Fibroblast of the aortic adventitia (primary cell): Measurements from ENCODE around the gene MCM3AP. TPM values are rescaled to one million over a fixed set of nuclear protein-coding genes. Genes with fewer than 3 reads are reported as not detected.

Source experiments
- DNase-seq: peaks from one replicate; pipeline ENCODE4 v3.0.0-alpha.2; 2010; ENCODE audit warnings: low read depth
- H3K4me3 ChIP-seq: 2 replicates; pipeline ENCODE4 v1.5.1; 2011; ENCODE audit warnings: low read depth, mild to moderate bottlenecking, control low read depth, low read length, moderate library complexity
- total RNA-seq: library from RNA; depleted of rRNA; stranded (reverse); fragments of >200 nt; gene quantifications from 2 replicates; pipeline ENCODE4 v1.2.3, GENCODE V29; 2012; ENCODE audit warnings: low replicate concordance
- TF ChIP-seq, protein P1 (sequence below): IDR thresholded peaks from 2 replicates; pipeline ENCODE4 v1.5.1; 2011; ENCODE audit warnings: mild to moderate bottlenecking, low read length, control low read depth, inconsistent platforms; ENCODE audit not compliant: insufficient read depth

Gene MCM3AP
- total RNA-seq, 1 donor = 66.4 TPM

DNA sequence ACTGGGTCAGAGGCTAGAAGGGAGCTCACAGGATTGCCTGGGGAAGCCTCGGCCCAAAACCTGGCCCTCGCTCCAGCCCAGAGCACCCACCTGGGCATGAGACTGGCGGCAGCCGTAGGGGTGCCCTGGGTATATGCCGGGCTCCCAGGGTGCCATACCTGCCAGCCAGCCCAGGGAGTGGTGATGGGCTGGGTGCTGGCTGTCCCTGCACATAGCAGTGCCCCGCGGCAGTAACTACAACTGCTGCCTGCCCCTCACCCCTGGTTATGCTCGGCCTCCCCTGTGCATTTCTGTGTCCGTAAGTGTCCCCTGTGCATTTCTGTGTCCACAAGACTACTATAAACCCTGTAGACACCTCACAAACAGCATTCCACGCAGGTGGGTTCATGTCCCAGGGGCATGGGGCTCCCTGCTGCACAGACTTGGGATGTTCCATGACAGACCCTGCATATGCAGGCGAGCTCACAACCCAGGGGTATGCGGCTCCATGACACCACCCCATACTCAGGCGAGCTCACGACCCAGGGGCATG lies 95.4 kb downstream of the MCM3AP start:
- no peak for DNase-seq
- TF ChIP-seq, protein P1, sequence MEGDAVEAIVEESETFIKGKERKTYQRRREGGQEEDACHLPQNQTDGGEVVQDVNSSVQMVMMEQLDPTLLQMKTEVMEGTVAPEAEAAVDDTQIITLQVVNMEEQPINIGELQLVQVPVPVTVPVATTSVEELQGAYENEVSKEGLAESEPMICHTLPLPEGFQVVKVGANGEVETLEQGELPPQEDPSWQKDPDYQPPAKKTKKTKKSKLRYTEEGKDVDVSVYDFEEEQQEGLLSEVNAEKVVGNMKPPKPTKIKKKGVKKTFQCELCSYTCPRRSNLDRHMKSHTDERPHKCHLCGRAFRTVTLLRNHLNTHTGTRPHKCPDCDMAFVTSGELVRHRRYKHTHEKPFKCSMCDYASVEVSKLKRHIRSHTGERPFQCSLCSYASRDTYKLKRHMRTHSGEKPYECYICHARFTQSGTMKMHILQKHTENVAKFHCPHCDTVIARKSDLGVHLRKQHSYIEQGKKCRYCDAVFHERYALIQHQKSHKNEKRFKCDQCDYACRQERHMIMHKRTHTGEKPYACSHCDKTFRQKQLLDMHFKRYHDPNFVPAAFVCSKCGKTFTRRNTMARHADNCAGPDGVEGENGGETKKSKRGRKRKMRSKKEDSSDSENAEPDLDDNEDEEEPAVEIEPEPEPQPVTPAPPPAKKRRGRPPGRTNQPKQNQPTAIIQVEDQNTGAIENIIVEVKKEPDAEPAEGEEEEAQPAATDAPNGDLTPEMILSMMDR = no peak
- H3K4me3 ChIP-seq = no peak overlapping the region

DNA sequence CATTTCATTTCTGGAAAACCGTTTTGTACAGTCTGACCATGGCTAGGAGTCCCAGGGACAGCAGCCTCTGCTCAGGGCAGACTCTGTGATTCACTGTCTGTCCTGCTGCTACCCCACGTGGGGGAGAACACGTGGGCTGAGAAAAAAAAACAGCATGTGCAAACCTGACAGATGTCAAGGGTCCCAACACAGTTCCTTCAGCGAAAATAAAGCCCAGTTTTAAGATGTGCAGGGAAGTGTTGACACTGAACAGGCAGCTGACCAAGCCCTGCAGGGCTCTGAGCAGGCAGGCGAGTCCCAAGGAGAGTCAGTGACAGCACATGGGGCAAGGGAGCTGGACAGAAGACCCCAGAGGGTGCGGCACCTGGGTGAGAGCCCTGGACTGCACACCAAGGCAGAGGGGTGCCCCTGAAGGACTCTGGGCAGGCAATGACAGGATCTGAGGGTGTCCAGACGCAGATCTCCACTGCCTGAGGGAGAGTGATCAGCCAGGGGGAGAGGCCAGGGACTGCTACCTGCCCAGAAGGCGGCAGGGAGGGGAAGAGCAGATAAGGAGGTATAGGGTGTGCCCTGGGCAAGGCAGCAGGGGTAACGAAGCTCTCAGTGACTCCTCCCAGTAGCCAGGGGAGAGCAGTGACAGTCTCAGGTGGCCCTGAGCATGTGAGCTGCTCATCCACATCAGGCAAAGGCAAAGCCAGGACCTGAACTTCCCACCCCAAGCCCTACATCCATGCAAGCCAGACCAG lies 96.0 kb downstream of the MCM3AP start:
- H3K4me3 ChIP-seq = no peak overlapping the region
- TF ChIP-seq, protein P1 = no peak
- peak; percentile 13 for DNase-seq

GRCh38 chr21:46188226-46189212 lies 96.9 kb downstream of the MCM3AP start:
- peak; percentile 45 for DNase-seq
- TF ChIP-seq, protein P1 = no peak
- no peak overlapping the region for H3K4me3 ChIP-seq

GRCh38 chr21:46187814-46188213 lies 97.6 kb downstream of the MCM3AP start:
- TF ChIP-seq, protein P1 = no peak
- no peak for DNase-seq

GRCh38 chr21:46187261-46187660 lies 98.2 kb downstream of the MCM3AP start:
- H3K4me3 ChIP-seq = no peak overlapping the region
- no peak for DNase-seq
- TF ChIP-seq, protein P1 = no peak

More at GRCh38 chr21:46187814-46188213, 97.6 kb downstream of the MCM3AP start:
- H3K4me3 ChIP-seq = no peak overlapping the region

- TF ChIP-seq, protein P1 = no peak
- no peak for DNase-seq
- no peak overlapping the region for H3K4me3 ChIP-seq
Observed at GRCh38 chr21:46185716-46186115, 99.7 kb downstream of the MCM3AP start.

Other genes starting within 250 kb of the MCM3AP start
- 1,068 and 5,275 TPM in 2 replicates for gene COL6A2, start 187.5 kb downstream of the MCM3AP start, total RNA-seq
- gene FTCD, start 130.0 kb downstream of the MCM3AP start, total RNA-seq = 0.25 and 0.27 TPM in 2 replicates
- 6.1 and 9.4 TPM in 2 replicates for gene SPATC1L, start 101.2 kb downstream of the MCM3AP start, total RNA-seq
- 67.2 and 124 TPM in 2 replicates for gene LSS, start 56.8 kb downstream of the MCM3AP start, total RNA-seq
- gene YBEY, start 731 bp upstream of the MCM3AP start, total RNA-seq = 16.5 and 22.4 TPM in 2 replicates
- gene C21orf58, start 38.3 kb upstream of the MCM3AP start, total RNA-seq = 3.6 and 10.2 TPM in 2 replicates
- 27.8 and 40.3 TPM in 2 replicates for gene PCNT, start 38.5 kb upstream of the MCM3AP start, total RNA-seq
- gene DIP2A, start 173.3 kb upstream of the MCM3AP start, total RNA-seq = 26.5 and 34.4 TPM in 2 replicates